Panc1 (cell line): ENCODE data around the gene ZNF18. TPM values are rescaled to one million over a fixed set of nuclear protein-coding genes. Genes with fewer than 3 reads are reported as not detected.
A peak's percentile ranks its signal among the peaks of the same experiment; 100 is the strongest.
"Not testable (repeated sequence)": the region's sequence is repeated elsewhere in the genome, so short reads cannot be mapped to it uniquely, and the experiment has no call there.

ENCODE experiments used
- ATAC-seq: fragments of 200-7000 bp; cut with Tn5 transposase; 2 replicates; pipeline ENCODE4 v1.9.1; 2020; ENCODE audit warnings: mild to moderate bottlenecking, moderate library complexity
- BruUV-seq: library from RNA; stranded (reverse); fragments of 400-500 nt; replicated peaks from 2 replicates; lab custom pipeline; 2021; lab: Mats Ljungman, UMichigan
- CTCF ChIA-PET: fragments of 300-600 bp; sonication (Branson Sonifier 250); formaldehyde crosslinking; loops from one replicate; lab custom pipeline; 2022; ENCODE audit warnings: antibody characterized with exemption; lab: Charles Lee
- POLR2A ChIA-PET: fragments of 300-600 bp; sonication (Branson Sonifier 250); formaldehyde crosslinking; loops from one replicate; lab custom pipeline; 2022; ENCODE audit warnings: antibody characterized with exemption; lab: Charles Lee
- DNase-seq: peaks from one replicate; pipeline ENCODE4 v3.0.0-alpha.2; 2010; ENCODE audit warnings: low read depth, low spot score
- H3K27ac ChIP-seq: 2 replicates; pipeline ENCODE4 v1.5.1; 2011; ENCODE audit warnings: mild to moderate bottlenecking, low read length, inconsistent platforms
- H3K27me3 ChIP-seq: fragments of 200-500 bp; sonication (Bioruptor generic); 2 replicates; pipeline ENCODE4 v1.6.0; 2014; ENCODE audit warnings: low read length, inconsistent platforms; ENCODE audit not compliant: control insufficient read depth, insufficient read depth
- H3K36me3 ChIP-seq: fragments of 200-500 bp; sonication (Bioruptor generic); 2 replicates; pipeline ENCODE4 v1.5.1; 2014; ENCODE audit warnings: inconsistent platforms, mild to moderate bottlenecking, low read length, moderate library complexity; ENCODE audit not compliant: control insufficient read depth, insufficient read depth
- H3K4me1 ChIP-seq: 2 replicates; pipeline ENCODE4 v1.5.1; 2011; ENCODE audit warnings: inconsistent platforms, mild to moderate bottlenecking, low read length, moderate library complexity; ENCODE audit not compliant: control insufficient read depth, insufficient read depth
- H3K4me3 ChIP-seq, 2 experiments: 2 replicates each; pipeline ENCODE4 v1.5.1; 2011 to 2012; ENCODE audit warnings: low read depth in 2 of 2, low read length in 2 of 2, mild to moderate bottlenecking in 2 of 2, inconsistent platforms in 1 of 2, moderate library complexity in 1 of 2
- H3K9me3 ChIP-seq: fragments of 200-500 bp; sonication (Bioruptor generic); 2 replicates; pipeline ENCODE4 v1.5.1; 2014; ENCODE audit warnings: low read depth, mild to moderate bottlenecking, inconsistent platforms, low read length, moderate library complexity; ENCODE audit not compliant: control insufficient read depth, insufficient read depth
- CTCF ChIP-seq: fragments of 450-650 bp; IDR thresholded peaks from 2 replicates; pipeline ENCODE4 v1.5.1; 2017; ENCODE audit warnings: mild to moderate bottlenecking
- POLR2AphosphoS5 ChIP-seq: IDR thresholded peaks from 2 replicates; pipeline ENCODE4 v1.6.1; 2012; ENCODE audit warnings: mild to moderate bottlenecking, low read depth, low read length, moderate library complexity
- REST ChIP-seq, 2 experiments: IDR thresholded peaks; 2 replicates each; pipeline ENCODE4 v1.6.1; 2011 to 2012; ENCODE audit warnings: low read depth in 2 of 2, control low read depth in 1 of 2, low read length in 1 of 2, mild to moderate bottlenecking in 1 of 2, moderate library complexity in 1 of 2; ENCODE audit not compliant: insufficient read depth in 1 of 2
- TCF7L2 ChIP-seq: IDR thresholded peaks from 2 replicates; pipeline ENCODE4 v1.6.1; 2011; ENCODE audit warnings: mild to moderate bottlenecking, low read depth, low read length, inconsistent platforms
- in situ Hi-C: cut with HindIII; loops from 2 replicates; pipeline ENCODE4 v1.10.0; 2016; ENCODE audit warnings: low sequenced_read_pairs, low pct_unique_long_range_greater_than_20kb
- intact Hi-C: fragments of 100-400 bp; cut with micrococcal nuclease; formaldehyde crosslinking; loops from one replicate; pipeline ENCODE4 v1.10.0; 2022; ENCODE audit not compliant: unreplicated experiment
- total RNA-seq: library from RNA; stranded (reverse); gene quantifications from one replicate; pipeline ENCODE4 v1.2.1, GENCODE V29; 2021; ENCODE audit not compliant: unreplicated experiment

The ZNF18 gene
- total RNA-seq, 1 experiment from 2014 or later, result 7.4 TPM

GRCh38 chr17:11980813-11981212, 16.5 kb downstream of the ZNF18 start:
- Histone ChIP-seq H3K4me1 (no peaks in the 10 kb centered on the region), H3K36me3 (no peaks in the 10 kb centered on the region; the same call in 1 of the 2 replicates), H3K27ac (no peak overlapping the region), H3K9me3 (no peaks in the 10 kb centered on the region), H3K4me3 (no peak overlapping the region), H3K27me3 (no peaks in the 10 kb centered on the region)
- POLR2A ChIA-PET, result no interaction called here
- CTCF ChIA-PET, result no interaction called here
- DNase-seq (no peak), ATAC-seq (no peak)
- TF ChIP-seq CTCF (peak; percentile 39), POLR2AphosphoS5 (no peak)
- no TSS peak for BruUV-seq
- intact Hi-C loops, result no loop called here
- in situ Hi-C loops, result no loop called here

GRCh38 chr17:11979795-11980194, 17.5 kb downstream of the ZNF18 start:
- BruUV-seq, result no TSS peak
- Histone ChIP-seq H3K36me3 (no peaks in the 10 kb centered on the region; the same call in 1 of the 2 replicates), H3K9me3 (no peaks in the 10 kb centered on the region), H3K27me3 (no peaks in the 10 kb centered on the region), H3K4me3 (no peak overlapping the region), H3K4me1 (no peaks in the 10 kb centered on the region), H3K27ac (no peak overlapping the region)
- CTCF ChIA-PET, result no interaction called here
- in situ Hi-C loops, result no loop called here
- intact Hi-C loops, result no loop called here
- POLR2A ChIA-PET, result no interaction called here
- TF ChIP-seq TCF7L2, result no peak
- no peak for TF ChIP-seq CTCF
- no peak for TF ChIP-seq REST (IDR thresholded peaks at IDR 0.05; ENCODE audit: insufficient read depth in 1 of 2, low read depth in 2 of 2, low read length in 1 of 2)
- no peak for TF ChIP-seq POLR2AphosphoS5
- no peak for DNase-seq
- no peak for ATAC-seq

- CTCF ChIA-PET, H3K4me1 ChIP-seq, BruUV-seq, H3K27ac ChIP-seq, ATAC-seq, DNase-seq, POLR2A ChIA-PET, H3K36me3 ChIP-seq, intact Hi-C loops, H3K27me3 ChIP-seq, in situ Hi-C loops, H3K9me3 ChIP-seq, H3K4me3 ChIP-seq: not testable (repeated sequence)
Observed at GRCh38 chr17:11972741-11973140, 24.5 kb downstream of the ZNF18 start.
